Progenitor cell of endocrine pancreas (in vitro differentiated cells): ENCODE data around the gene LAMA2. TPM values are rescaled to one million over a fixed set of nuclear protein-coding genes. Genes with fewer than 3 reads are reported as not detected.

ENCODE experiments used
- DNase-seq: peaks from one replicate; pipeline ENCODE4 v3.0.0; 2021; ENCODE audit warnings: low spot score; ENCODE audit not compliant: unreplicated experiment
- H3K27ac Mint-ChIP-seq: 2 replicates; pipeline ENCODE4 v1.8.0; 2021; ENCODE audit warnings: mild to moderate bottlenecking, moderate library complexity, mixed read lengths
- H3K27me3 Mint-ChIP-seq: 2 replicates; pipeline ENCODE4 v1.8.0; 2021; ENCODE audit warnings: mixed read lengths
- H3K36me3 Mint-ChIP-seq: 2 replicates; pipeline ENCODE4 v1.8.0; 2022; ENCODE audit warnings: mixed read lengths; ENCODE audit not compliant: insufficient read depth
- H3K4me1 Mint-ChIP-seq: 2 replicates; pipeline ENCODE4 v1.8.0; 2021; ENCODE audit warnings: low read depth, mixed read lengths
- H3K4me3 Mint-ChIP-seq: 2 replicates; pipeline ENCODE4 v1.8.0; 2021; ENCODE audit warnings: low read depth, mild to moderate bottlenecking, moderate library complexity, mixed read lengths
- H3K9me3 Mint-ChIP-seq: 2 replicates; pipeline ENCODE4 v1.8.0; 2021; ENCODE audit warnings: low read depth, mixed read lengths
- CTCF ChIP-seq: fragments of 200-600 bp; sonication (generic); IDR thresholded peaks from one replicate; pipeline ENCODE4 v1.5.0; 2021; ENCODE audit warnings: antibody characterized with exemption, mild to moderate bottlenecking; ENCODE audit not compliant: unreplicated experiment
- total RNA-seq: library from RNA; stranded (reverse); gene quantifications from 2 replicates; pipeline ENCODE4 v1.2.1, GENCODE V29; 2021

LAMA2 gene
- total RNA-seq, 1 donor from 2014 or later = 0.22 TPM

GRCh38 chr6:129475477-129476247 is 592.7 kb downstream of the LAMA2 start:
- Mint-ChIP-seq H3K27ac (peak overlapping the region; percentile 80), H3K4me3 (no peak overlapping the region), H3K9me3 (no peaks in the 10 kb centered on the region), H3K36me3 (no peaks in the 10 kb centered on the region), H3K4me1 (peaks cover 9% of the 10 kb centered on the region), H3K27me3 (no peaks in the 10 kb centered on the region)
- TF ChIP-seq CTCF = peak; percentile 16
- no peak for DNase-seq

- H3K27me3 Mint-ChIP-seq = no peaks in the 10 kb centered on the region
- no peaks in the 10 kb centered on the region for H3K36me3 Mint-ChIP-seq
- H3K4me3 Mint-ChIP-seq = no peak overlapping the region
Measured at GRCh38 chr6:129476248-129476564, 593.3 kb downstream of the LAMA2 start.

GRCh38 chr6:129476810-129477209 is 593.9 kb downstream of the LAMA2 start:
- no peak overlapping the region for H3K27ac Mint-ChIP-seq

More at GRCh38 chr6:129476248-129476564, 593.3 kb downstream of the LAMA2 start:
- Mint-ChIP-seq H3K27ac (no peak overlapping the region), H3K4me1 (peaks cover 9% of the 10 kb centered on the region), H3K9me3 (no peaks in the 10 kb centered on the region)
- TF ChIP-seq CTCF = no peak
- no peak for DNase-seq

GRCh38 chr6:129478379-129478778 is 595.4 kb downstream of the LAMA2 start:
- Mint-ChIP-seq H3K27me3 (no peaks in the 10 kb centered on the region), H3K4me1 (peaks cover 9% of the 10 kb centered on the region), H3K9me3 (no peaks in the 10 kb centered on the region), H3K36me3 (no peaks in the 10 kb centered on the region), H3K27ac (no peak overlapping the region), H3K4me3 (no peak overlapping the region)
- DNase-seq = no peak
- no peak for TF ChIP-seq CTCF

More at GRCh38 chr6:129476810-129477209, 593.9 kb downstream of the LAMA2 start:
- no peak for TF ChIP-seq CTCF
- no peak for DNase-seq
- Mint-ChIP-seq H3K4me3 (no peak overlapping the region), H3K27me3 (no peaks in the 10 kb centered on the region), H3K9me3 (no peaks in the 10 kb centered on the region), H3K4me1 (peaks cover 9% of the 10 kb centered on the region), H3K36me3 (no peaks in the 10 kb centered on the region)

- Mint-ChIP-seq H3K4me1 (no peaks in the 10 kb centered on the region), H3K27ac (no peak overlapping the region), H3K9me3 (no peaks in the 10 kb centered on the region), H3K27me3 (no peaks in the 10 kb centered on the region), H3K36me3 (no peaks in the 10 kb centered on the region), H3K4me3 (no peak overlapping the region)
- TF ChIP-seq CTCF = no peak
- DNase-seq = no peak
Measured at GRCh38 chr6:129481706-129482105, 598.8 kb downstream of the LAMA2 start.
